Esophagus mucosa (tissue), 1 donor: ENCODE data around the gene CHCHD3. TPM values are rescaled to one million over a fixed set of nuclear protein-coding genes. Genes with fewer than 3 reads are reported as not detected.
"Not testable (repeated sequence)": the region's sequence is repeated elsewhere in the genome, so short reads cannot be mapped to it uniquely, and the experiment has no call there.

ENCODE experiments used
- ATAC-seq: fragments of 200-7000 bp; cut with Tn5 transposase; one replicate; pipeline ENCODE4 v1.9.1; 2020
- total RNA-seq: library from RNA; stranded (reverse); gene quantifications from one replicate; pipeline ENCODE4 v1.2.4, GENCODE V29; 2023
- donor health status: DM: yes; HTN: yes; CAD: no.

Gene CHCHD3
- total RNA-seq, 1 donor from 2014 or later: 33.1 TPM

DNA sequence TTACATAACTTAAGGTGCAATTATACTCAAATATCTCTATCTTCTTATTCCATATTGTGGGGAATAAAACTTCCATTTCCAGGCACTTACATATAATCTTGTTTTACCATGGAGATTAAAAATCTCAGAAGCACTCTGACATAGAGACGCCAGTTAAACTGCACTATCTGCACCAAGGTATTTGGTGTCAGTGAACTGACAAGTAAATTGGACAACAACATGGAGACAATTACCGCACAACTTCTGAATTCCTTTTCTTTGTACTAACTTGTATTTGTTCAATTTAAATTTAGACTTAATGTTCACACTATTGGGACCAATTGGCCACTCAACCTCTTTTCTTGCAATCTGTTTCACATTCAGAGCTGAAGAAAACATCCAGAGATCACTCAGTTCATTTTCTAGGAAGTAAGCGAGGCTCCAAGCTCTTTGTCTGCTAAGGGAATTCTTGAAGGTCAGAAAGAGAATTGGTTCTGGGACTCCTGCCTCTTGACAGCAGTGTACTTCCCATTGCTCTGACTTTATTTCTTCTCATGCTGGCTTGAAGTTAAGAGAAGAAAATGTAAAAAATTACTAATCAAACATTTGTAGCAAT, 184.7 kb downstream of the CHCHD3 start:
- ATAC-seq: no peak

DNA sequence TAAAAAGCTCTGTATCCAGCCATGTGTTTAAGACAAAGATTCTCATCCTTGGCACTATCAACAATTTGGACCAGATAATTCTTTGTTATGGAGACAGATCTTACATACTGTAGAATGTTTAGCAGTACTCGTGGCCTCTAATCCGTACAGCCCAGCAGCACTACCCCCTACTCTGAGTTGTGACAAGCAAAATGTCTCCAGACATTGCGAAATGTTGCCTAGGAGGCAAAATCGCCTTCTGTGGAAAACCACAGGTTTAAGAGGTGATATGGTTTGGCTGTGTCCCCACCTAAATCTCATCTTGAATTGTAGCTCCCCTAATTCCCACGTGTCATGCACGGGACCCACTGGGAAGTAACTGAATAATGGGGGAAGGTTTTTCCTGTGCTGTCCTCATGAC, 186.7 kb downstream of the CHCHD3 start:
- no peak for ATAC-seq

DNA sequence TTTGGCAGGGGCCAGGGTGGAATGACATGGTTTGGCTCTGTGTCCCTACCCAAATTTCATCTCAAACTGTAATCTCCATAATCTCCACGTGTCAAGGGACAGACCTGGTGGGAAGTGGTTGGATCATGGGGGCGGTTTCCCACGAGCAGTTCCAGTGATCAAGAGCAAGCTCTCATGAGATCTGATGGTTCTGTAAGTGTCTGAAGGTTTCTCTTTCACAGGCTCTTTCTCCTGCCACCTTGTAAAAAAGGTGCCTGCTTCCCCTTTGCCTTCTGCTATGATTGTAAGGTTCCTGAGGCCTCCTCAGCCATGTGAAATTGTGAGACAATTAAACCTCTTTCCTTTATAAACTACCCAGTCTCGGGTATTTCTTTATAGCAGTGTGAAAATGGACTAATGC, 188.3 kb downstream of the CHCHD3 start:
- no peak for ATAC-seq

DNA sequence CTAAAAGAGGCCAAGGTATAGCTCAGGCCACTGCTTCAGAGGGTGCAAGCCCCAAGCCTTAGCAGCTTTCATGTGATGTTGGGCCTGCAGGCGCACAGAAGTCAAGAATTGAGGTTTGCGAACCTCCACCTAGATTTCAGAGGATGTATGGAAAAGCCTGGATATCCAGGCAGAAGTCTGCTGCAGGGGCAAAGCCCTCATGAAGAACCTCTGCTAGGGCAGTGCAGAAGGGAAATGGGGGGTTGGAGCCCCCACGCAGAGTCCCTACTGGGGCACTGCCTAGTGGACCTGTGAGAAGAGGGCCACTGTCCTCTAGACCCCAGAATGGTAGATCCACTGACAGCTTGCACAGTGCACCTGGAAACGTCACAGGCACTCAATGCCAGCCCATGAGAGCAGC, 189.1 kb downstream of the CHCHD3 start:
- ATAC-seq: not testable (repeated sequence)

DNA sequence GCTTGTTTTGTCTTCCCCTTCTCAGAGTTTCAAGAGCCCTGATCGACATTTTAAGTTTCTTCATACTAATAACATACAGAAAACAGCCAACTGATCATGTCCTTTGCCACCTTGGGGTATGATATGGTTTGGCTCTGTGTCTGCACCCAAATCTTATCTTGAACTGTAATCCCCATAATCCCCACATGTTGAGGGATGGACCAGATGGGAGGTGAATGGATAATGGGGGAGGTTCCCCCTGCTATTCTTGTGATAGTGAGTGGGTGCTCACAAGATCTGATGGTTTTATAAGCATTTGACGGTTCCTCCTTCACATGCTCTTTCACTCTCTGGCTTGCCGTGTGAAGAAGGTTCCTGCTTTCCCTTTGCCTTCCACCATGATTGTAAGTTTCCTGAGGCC, 190.3 kb downstream of the CHCHD3 start:
- no peak for ATAC-seq

DNA sequence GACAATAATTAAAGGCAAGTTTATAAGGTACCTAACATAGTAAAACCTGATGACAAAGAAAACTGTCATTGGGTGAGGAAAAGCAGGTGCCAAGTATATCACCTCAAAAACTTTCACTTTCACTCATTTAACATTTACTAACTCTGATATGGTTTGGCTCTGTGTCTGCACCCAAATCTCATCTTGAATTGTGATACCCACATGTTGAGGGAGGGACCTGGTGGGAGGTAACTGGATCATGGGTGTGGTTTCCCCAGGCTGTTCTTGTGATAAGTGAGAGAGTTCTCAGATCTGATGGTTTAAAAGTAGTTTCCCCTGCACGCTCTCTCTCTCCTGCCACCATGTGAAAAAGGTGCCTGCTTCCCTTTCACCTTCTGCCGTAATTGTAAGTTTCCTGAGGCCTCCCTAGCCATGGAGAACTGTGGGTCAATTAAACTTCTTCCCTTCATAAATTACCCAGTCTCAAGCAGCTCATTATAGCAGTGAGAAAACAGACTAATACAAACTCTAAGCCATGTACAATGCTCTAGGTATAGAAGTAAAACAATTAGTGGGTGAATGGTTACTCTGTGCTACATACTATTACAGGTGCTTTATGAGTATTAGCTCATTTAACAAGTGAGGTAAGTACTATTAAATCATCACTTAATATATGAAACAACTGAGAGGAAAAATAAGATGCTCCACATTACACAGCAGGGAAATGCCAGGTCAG, 199.0 kb downstream of the CHCHD3 start:
- no peak for ATAC-seq

DNA sequence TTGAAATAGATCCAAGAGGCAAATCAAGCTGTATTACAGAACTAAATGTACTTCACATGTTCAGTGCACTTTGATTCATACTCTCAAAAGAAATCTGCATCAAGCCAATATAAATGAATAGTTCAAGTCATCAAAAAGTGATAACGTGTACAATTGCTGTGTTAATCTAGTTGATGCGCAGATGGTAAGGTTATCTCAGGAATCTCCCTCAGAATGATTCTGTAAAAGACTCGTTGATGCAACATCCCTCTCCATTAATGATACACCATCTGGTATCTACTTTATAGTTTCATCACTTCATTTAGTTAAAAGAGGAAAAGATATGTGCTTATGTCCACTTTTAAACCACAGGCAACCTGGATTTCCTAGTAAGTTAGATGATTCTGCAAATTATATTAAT, 200.6 kb downstream of the CHCHD3 start:
- ATAC-seq: no peak

DNA sequence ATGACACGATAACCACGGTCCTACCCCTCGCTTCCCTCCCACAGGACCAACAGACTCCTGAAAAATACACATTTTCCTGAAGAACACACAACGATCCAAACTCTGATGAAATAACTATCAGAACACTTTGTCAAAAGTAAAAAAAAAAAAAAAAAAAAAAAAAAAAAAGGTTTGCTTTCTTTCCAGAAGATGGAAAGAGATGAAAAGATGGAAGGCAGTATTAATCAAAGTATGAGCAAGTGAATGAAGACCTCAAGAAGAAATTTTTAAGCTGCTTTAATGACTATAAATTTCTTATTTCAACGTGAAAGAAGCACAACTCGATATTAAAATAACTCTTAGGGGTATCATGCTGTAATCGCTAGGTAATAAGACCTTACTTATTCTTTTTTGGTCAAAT, 202.3 kb downstream of the CHCHD3 start:
- no peak for ATAC-seq

DNA sequence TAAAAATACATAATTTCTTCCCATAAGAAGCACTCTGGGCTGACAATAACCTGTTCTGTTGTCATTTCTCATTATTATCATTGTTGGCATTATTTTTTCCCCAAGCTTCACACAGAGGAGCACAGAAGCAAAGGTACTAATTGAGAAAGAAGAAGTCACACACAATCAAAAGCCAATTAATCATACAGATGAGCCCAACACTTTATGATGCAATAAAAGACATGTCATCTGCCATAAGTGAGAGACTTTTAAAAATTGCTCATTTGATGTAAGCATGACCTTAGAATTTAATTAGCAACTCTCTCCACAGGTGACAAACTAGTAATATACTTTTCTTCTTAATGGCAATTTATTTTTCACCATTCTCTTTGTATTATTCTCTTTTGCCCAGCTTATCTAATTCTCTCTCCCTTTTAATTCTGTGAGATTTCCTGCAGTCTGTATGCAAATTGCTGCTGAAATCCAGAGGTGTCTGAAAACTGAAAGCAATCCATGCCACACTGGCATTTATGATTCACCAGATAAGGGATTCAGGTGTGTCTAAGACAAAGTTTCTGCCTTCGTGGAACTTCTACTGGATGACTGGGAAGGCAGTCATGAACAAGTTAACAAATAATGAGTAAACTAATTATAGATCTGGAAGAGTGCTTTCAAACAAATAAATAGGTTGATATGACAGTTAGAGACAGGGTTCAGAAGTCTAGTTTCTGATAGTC, 203.5 kb downstream of the CHCHD3 start:
- no peak for ATAC-seq

DNA sequence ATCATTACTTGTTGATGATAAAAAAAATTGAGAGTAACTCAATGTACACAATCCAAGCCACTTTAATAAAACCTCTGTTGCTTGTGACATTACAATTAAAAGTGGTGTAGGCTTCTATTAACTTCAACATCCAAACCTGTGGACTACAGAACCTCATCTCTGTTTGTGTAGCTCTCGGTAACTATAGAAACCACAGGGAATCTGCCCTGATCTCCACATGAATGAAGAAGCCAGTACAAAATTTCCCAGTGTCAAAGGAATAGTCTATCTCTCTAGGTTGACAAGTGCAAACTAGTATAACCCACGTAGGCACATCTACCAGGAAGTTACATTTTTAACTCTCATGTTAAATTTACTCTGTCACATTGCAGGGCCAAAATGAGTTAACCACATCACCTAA, 204.3 kb downstream of the CHCHD3 start:
- ATAC-seq: no peak

DNA sequence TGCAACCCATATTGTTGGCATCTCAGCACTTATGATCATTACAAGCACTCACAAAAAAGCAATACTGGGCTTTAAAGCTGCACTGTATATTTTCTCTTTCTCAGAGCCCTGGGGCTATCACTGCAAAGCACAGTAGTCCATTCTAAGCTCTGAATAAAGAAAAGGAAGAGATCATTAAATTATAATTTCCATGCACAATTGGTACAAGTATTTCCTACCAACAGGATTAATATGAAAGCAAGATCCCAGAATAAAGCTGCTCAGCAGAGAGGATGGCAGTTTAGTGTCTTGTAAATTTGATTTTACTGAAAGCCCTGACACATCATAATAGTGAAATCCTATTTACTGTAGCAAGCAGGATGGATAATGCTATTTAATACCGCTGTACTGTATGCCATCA, 205.3 kb downstream of the CHCHD3 start:
- ATAC-seq: no peak

DNA sequence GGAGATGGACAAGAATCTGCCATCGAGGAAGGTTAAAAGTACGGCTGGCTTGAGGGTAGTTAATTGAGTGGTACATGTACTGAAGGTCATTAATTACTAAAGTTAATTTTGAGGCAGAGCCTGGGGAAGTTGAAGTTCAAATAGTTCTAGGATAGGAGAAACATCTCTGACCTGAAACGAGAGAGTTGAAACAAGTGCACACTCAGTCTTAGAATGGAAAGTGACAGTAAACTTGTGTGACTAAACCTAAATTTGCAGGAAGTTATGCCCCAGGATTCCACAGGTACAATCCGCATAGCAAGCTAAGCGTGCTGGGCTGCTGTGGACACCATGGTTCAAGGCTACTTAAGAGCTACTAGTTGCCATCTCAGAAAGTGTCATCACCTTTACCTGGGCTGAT, 209.9 kb downstream of the CHCHD3 start:
- no peak for ATAC-seq

DNA sequence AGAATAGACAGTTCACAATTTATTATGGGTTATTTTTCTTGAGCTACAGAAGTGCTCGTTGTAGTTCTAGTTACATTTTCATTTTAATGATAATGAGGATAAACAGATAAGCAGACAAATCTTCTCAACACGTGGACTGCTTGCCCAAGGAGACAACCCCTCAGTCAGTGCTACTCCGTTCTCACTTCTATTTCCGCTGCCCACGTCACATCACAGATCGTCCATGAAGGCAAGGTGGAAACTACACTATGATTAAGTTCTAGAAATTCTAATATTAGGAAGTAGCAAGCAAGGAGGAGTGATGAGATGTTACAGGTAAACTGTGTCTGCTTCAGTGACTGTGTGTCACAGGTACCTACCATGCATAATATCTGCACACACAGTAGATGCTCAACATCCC, 210.5 kb downstream of the CHCHD3 start:
- ATAC-seq: no peak

DNA sequence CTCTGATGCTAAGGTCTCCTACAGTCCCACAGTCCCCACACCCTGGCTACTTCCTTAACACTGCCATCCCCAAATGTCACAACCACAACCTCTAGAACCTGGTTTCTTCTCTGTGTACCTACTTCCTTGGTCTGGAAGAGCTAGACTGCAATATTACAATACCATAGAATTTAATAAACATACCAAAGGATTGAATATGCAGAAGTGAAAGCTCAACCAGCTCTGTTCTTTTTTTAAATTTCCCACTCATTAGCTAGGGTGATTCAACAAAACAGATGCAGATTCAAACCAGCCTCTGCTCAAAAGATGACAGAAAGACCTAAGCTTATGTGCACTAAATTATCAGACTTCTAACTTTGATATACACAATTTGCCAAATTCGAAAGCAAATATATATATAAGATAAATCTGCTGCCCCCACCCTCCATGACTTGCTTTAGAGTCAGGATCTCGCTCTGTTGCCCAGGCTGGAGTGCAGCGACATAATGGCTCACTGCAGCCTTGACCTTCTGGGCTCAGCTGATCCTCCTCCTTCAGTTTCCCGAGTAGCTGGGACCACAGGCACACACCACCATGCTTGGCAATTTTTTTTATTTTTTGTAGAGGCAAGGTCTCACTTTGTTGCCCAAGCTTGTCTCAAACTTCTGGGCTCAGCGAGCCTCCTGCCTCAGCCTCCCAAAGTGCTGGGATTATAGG, 212.6 kb downstream of the CHCHD3 start:
- ATAC-seq: no peak

DNA sequence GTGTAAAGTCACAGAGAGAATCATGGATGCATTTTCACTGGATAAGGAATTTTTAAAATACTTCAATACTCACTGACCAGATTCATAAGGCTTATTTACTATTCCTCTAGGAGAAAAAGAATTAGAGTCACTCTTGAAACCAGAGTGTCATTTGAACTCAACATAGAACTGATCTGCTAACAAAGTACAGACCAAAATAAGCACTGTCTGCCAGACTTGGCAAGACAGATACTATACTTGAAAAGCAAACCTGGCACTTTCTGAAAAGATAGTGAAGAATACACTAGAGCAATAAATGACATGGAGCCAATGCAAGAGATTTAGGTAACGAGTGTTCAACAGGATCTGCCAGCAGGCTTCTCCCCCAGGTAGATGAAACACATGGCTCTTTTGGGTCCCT, 215.3 kb downstream of the CHCHD3 start:
- ATAC-seq: no peak

DNA sequence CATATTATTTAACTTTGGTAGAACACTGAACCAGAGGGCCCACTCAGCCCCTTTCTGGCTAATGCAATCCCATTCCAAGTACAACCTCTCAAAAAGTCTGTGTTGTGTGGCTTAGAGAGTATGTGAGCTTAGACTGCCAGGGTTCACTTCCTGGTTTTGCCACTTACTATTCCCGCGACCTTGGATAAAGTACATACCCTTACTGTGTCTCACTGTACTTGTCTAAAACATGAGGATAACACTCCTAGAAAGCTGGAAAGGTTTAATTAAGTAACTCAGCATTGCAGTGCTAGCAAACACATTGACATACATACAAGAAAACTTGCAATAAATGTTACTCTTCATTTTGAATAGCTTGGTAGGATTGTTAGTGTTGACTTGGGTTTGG, 215.8 kb downstream of the CHCHD3 start:
- no peak for ATAC-seq

DNA sequence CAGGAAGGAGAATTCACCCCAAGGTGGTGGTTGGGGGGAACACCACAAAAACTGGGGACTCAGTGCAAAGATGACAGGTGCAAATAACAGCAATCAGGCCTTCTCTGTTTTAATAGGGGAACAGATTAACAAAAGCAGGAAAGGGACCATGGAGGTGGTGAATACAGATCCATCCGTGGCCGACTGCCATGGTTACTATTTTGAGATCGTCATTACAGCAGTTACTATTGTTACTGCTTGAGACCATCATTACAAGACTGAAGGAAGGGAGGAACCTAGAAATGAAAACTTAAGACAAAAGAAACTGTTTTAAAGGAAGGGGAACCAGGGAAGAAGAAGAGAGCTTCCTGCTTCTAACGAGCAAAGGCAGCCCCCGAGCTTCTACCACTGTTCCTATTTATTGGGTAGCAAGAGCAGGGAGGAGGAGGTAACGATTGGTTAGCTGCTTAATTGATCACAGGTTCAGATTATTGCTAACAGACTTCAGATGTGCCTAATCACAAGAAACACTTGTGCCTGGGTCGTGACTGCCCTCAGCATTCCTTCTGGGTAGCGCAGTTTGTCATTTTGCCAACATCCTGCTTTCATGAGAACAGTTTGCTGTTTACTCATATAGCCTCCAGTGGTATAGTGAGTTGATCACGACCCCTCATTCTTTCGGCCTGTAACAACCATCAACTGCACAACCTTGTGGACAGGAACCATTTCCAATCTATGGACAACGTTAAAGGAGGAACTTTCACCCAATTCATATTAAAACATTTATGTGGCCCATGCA, 216.3 kb downstream of the CHCHD3 start:
- ATAC-seq: no peak

DNA sequence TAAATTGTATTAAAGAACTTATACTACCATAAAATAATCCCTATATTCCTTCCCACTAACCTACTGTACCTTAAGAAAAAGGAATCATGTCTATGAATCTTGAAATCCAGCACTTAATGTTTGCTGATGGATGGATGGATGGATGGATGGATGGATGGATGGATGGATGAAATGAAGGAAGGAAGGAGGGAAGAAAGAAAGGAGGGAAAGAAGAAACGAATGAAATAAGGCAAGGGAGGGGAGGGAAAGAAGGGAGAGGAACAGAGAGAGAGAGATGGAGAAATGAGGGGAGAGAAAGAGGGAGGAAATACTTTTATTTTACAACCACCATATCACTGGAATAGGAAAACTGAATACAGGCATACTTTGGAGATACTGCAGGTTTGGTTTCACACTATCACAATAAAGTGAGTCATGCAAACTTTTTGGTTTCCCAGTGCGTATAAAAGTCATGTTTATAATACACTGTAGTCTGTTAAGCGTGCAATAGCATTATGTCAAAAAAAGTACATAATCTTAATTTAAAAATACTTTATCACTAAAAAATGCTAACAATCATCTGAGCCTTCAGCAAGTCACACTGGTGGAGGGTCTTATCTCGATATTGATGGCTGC, 219.8 kb downstream of the CHCHD3 start:
- ATAC-seq: no peak

DNA sequence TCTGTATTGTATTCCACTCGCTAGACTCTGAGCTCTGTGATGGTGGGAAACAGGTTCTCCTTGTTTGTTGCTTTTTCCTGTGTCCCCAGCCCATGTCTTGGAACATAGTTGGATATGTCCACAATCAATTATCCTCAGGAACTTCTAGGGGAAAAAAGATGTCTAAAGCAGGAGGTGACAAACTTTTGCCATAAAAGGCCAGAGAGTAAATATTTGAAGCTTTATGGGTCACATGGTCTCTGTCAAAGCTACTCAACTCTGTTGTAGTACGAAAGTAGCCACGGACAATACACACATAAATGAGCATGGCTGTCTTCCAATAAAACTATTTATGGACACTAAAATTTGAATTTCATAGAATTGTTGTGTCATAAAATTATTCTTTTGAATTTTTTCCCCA, 220.5 kb downstream of the CHCHD3 start:
- ATAC-seq: no peak

DNA sequence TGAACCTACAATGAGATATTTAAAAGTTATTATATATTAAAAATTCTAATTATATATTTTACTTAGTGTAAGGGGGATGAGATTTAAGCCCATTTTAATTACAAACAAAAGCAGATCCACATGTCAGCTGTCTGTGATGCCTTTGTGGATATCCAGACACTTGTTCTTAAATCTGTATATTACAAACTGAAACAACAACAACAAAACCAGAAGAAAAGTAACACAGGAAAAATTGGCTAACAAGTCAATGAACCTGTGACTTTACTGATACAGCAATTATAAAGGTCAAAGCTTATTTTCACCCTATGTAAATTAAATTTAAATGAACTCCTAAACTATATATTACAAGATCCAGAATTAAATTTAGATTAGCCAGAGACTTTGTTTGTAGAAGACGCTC, 222.7 kb downstream of the CHCHD3 start:
- no peak for ATAC-seq

DNA sequence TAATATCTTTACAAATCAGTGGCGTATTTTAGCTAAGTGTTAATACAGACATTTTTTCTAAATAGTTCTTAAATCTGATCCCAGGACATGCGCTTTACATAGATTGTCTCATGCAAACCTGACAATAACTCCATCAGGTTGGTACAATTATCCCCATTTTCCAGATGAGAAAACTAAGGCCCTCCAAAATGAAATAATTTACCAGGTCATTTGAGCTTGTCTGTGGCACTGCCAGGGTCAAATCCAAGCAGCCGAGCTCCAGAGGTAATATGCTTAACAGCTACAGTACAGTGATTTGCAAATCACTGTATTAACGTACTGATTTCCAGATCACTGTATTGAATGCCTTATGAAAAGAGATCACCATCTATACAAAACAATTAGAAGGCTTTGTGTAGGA, 223.1 kb downstream of the CHCHD3 start:
- no peak for ATAC-seq

DNA sequence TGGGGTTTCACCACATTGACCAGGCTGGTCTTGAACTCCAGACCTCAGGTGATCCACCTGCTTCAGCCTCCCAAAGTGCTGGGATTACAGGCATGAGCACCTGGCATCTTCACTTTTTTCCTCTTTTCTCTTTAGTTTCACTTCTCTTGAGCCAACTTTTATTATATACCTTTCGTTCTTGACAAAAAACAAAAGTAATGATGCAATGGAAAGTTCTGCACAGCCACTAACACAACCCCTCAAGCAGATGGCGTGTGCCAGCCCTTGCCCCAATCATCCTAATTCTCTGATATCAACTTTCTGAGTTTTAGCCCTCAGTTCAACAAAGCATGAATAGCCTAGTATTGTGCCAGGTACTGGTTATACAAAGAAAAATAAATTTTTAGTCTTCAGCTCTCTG, 223.6 kb downstream of the CHCHD3 start:
- ATAC-seq: no peak
